ENCODE measurements around the gene TBCCD1. TPM values are rescaled to one million over a fixed set of nuclear protein-coding genes. Genes with fewer than 3 reads are reported as not detected.

The TBCCD1 gene
- total and polyA plus RNA-seq, 12 donors: 3.3 to 21.0 (median 9.4) TPM

DNA sequence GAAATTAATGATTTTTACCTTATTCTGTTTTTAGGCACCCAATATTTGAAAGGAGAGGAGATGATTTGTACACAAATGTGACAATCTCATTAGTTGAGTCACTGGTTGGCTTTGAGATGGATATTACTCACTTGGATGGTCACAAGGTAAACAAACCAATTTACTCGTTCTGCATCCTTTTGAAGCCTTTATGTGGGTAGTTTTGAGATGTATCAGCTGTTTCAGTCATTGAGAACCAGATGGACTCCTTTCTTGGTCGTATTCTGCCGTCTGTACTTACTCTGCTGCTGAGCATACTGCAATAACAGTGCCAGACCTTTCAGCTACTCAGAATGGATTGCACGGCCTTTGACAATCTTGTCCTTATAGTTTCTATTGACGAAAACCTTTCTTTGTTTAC lies 16.7 kb upstream of the TBCCD1 start:
- no peak for DNase-seq
- TF ChIP-seq POLR2A (IDR thresholded peaks at IDR 0.05): no peak
- H3K4me1 ChIP-seq (replicated peaks in 1 of 2): no peaks in the 10 kb centered on the region
- no peak overlapping the region for H3K4me3 ChIP-seq
- WGBS, 4 donors: 71 to 80% (median 79%) methylated on average over 5 of the region's 5 CpGs
- no peaks in the 10 kb centered on the region for H3K27me3 ChIP-seq
- H3K36me3 ChIP-seq (replicated peaks in 1 of 2): peaks cover 0 to 71% of the 10 kb centered on the region in 2 donors
- no peaks in the 10 kb centered on the region for H3K9me3 ChIP-seq (replicated peaks in 1 of 3)
- intact Hi-C loops (cut with DNase I): no loop called here
- H3K27ac ChIP-seq: no peak overlapping the region

DNA sequence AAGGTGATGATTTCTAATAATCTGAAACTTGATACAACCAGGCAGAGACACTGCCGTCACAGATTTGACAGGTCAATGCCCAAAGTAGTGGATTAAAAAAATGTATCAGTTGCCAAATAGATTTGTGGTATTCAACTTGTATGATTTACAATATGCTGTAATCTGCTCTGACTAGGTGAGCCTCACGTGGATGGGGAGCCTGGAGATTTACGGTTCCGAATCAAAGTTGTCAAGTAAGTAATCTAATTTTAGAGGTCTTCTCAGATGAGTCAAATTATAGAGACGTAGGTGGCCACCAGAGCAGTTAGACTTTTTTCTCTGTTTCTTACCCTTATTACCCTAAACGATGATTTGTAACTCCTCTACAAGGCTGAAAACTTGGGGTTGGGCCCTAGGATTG lies 15.4 kb upstream of the TBCCD1 start:
- Histone ChIP-seq H3K27me3 (no peaks in the 10 kb centered on the region), H3K36me3 (replicated peaks in 1 of 2) (peaks cover 0 to 71% of the 10 kb centered on the region in 2 donors), H3K4me1 (replicated peaks in 1 of 2) (no peaks in the 10 kb centered on the region), H3K4me3 (no peak overlapping the region), H3K9me3 (replicated peaks in 1 of 3) (no peaks in the 10 kb centered on the region), H3K27ac (no peak overlapping the region)
- 95 to 97% (median 96%) methylated on average over 6 of the region's 6 CpGs for WGBS, 4 donors
- TF ChIP-seq, protein P1, sequence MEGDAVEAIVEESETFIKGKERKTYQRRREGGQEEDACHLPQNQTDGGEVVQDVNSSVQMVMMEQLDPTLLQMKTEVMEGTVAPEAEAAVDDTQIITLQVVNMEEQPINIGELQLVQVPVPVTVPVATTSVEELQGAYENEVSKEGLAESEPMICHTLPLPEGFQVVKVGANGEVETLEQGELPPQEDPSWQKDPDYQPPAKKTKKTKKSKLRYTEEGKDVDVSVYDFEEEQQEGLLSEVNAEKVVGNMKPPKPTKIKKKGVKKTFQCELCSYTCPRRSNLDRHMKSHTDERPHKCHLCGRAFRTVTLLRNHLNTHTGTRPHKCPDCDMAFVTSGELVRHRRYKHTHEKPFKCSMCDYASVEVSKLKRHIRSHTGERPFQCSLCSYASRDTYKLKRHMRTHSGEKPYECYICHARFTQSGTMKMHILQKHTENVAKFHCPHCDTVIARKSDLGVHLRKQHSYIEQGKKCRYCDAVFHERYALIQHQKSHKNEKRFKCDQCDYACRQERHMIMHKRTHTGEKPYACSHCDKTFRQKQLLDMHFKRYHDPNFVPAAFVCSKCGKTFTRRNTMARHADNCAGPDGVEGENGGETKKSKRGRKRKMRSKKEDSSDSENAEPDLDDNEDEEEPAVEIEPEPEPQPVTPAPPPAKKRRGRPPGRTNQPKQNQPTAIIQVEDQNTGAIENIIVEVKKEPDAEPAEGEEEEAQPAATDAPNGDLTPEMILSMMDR (IDR thresholded peaks at IDR 0.05): no peak
- TF ChIP-seq POLR2A (IDR thresholded peaks at IDR 0.05): no peak
- intact Hi-C loops (cut with DNase I): no loop called here
- no peak for DNase-seq

DNA sequence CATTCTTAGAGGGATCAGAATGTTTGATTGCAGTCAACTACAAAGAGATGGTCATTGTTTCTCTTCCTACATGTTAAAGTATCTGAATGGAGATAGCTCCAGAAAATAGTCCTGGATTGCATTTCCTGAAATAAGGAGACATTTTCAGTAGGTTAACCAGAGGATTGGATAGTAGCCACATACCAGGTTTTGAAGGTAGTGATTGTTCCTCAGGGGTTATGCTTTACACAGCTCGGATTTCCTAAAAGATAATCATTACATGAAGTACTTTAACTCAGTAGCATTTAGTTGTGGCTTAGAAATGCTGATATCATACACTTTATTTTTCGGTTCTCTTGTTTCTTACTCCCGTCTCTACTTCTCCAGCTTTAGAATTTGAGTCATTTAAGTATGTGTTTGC lies 13.6 kb upstream of the TBCCD1 start:
- H3K27me3 ChIP-seq: no peaks in the 10 kb centered on the region
- intact Hi-C loops (cut with DNase I): no loop called here
- H3K36me3 ChIP-seq (replicated peaks in 1 of 2): peaks cover 0 to 78% of the 10 kb centered on the region in 2 donors
- H3K9me3 ChIP-seq (replicated peaks in 1 of 3): no peaks in the 10 kb centered on the region
- WGBS, 4 donors: 92 to 97% (median 93%) methylated on average over 3 of the region's 3 CpGs
- DNase-seq: no peak
- no peak overlapping the region for H3K27ac ChIP-seq
- no peak for TF ChIP-seq POLR2A (IDR thresholded peaks at IDR 0.05)
- TF ChIP-seq, protein P1 (IDR thresholded peaks at IDR 0.05): no peak
- no peak overlapping the region for H3K4me3 ChIP-seq
- no peaks in the 10 kb centered on the region for H3K4me1 ChIP-seq (replicated peaks in 1 of 2)

DNA sequence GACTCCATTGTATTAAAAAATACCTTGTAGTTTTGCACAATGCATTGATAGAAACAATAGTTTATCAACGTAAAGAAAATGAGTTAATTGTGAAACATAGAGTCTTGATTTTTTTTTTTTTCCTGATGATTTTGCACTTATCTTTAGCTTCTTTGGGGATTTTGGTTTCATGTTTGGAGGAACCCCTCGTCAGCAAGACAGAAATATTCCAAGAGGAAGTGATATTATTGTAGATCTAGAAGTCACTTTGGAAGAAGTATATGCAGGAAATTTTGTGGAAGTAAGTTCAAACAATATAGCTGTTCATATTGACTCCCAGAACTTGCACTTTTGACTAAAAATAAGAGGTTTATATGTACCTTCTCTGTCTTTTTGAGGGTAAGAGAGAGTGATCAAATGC lies 10.4 kb upstream of the TBCCD1 start:
- no peaks in the 10 kb centered on the region for H3K9me3 ChIP-seq (replicated peaks in 1 of 3)
- intact Hi-C loops (cut with DNase I): no loop called here
- H3K4me3 ChIP-seq: no peak overlapping the region
- H3K4me1 ChIP-seq (replicated peaks in 1 of 2): no peaks in the 10 kb centered on the region
- DNase-seq: no peak
- TF ChIP-seq POLR2A (IDR thresholded peaks at IDR 0.05): no peak
- TF ChIP-seq, protein P1 (IDR thresholded peaks at IDR 0.05): no peak
- peaks cover 0 to 66% of the 10 kb centered on the region in 2 donors for H3K36me3 ChIP-seq (replicated peaks in 1 of 2)
- 70 to 79% (median 76%) methylated on average over 2 of the region's 2 CpGs for WGBS, 4 donors
- H3K27ac ChIP-seq: no peak overlapping the region
- H3K27me3 ChIP-seq: no peaks in the 10 kb centered on the region

DNA sequence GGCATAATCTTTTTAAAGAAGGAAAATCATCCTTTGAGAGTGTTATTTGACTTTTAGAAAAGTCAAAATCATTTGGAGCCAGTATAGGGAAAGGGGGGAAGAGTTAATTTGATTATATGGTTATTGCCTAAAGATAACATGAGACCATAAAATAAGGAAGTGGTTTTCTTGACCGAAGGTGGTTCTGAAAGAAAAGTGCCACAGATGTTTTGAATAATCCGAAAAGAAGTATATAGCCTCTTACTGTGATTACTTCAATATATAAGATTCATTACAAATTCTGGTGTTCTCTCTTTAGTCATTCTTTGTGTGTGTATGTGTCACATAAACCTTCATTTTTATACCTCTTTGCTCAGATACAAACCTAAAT lies 4.5 kb upstream of the TBCCD1 start:
- Histone ChIP-seq H3K4me1 (replicated peaks in 1 of 2) (peaks cover 15 to 26% of the 10 kb centered on the region in 2 donors), H3K27me3 (no peaks in the 10 kb centered on the region), H3K36me3 (replicated peaks in 1 of 2) (peaks cover 0 to 31% of the 10 kb centered on the region in 2 donors), H3K4me3 (peak overlapping the region in 1 of 4 donors; percentile 75), H3K27ac (peak overlapping the region in 1 of 5 donors; percentile 89), H3K9me3 (replicated peaks in 1 of 3) (no peaks in the 10 kb centered on the region)
- TF ChIP-seq POLR2A (IDR thresholded peaks at IDR 0.05): no peak
- TF ChIP-seq, protein P1 (IDR thresholded peaks at IDR 0.05): no peak
- intact Hi-C loops (cut with DNase I): no loop called here
- WGBS, 4 donors: 66 to 75% (median 69%) methylated on average over 2 of the region's 2 CpGs
- DNase-seq: no peak
